RPMI7951 (cell line): ENCODE measurements around the gene CHST15. TPM values are rescaled to one million over a fixed set of nuclear protein-coding genes. Genes with fewer than 3 reads are reported as not detected.

ENCODE experiments used
- DNase-seq: peaks from one replicate; pipeline ENCODE4 v3.0.0-alpha.2; 2012; ENCODE audit warnings: low read depth
- total RNA-seq: library from RNA; depleted of rRNA; stranded (reverse); fragments of >200 nt; shearing (Covaris generic); gene quantifications from 2 replicates; pipeline ENCODE4 v1.2.3, GENCODE V29; 2014

Gene CHST15
- total RNA-seq, 1 experiment from 2014 or later = 36.4 TPM

- peak; percentile 92 for DNase-seq
Measured at GRCh38 chr10:124011464-124011863, 81.9 kb downstream of the CHST15 start.

GRCh38 chr10:124010563-124011131 lies 82.8 kb downstream of the CHST15 start:
- peak; percentile 68 for DNase-seq

- no peak for DNase-seq
Measured at GRCh38 chr10:124010024-124010423, 83.4 kb downstream of the CHST15 start.

- DNase-seq = peak; percentile 61
Measured at GRCh38 chr10:124009231-124010015, 84.0 kb downstream of the CHST15 start.

- DNase-seq = no peak
Measured at GRCh38 chr10:124008681-124009080, 84.7 kb downstream of the CHST15 start.

- DNase-seq = no peak
Measured at GRCh38 chr10:124008187-124008586, 85.2 kb downstream of the CHST15 start.

- DNase-seq = no peak
Measured at GRCh38 chr10:124007773-124008145, 85.6 kb downstream of the CHST15 start.

- DNase-seq = no peak
Measured at GRCh38 chr10:124007102-124007772, 86.2 kb downstream of the CHST15 start.

- no peak for DNase-seq
Measured at GRCh38 chr10:124006526-124006925, 86.9 kb downstream of the CHST15 start.

GRCh38 chr10:124005991-124006392 lies 87.4 kb downstream of the CHST15 start:
- no peak for DNase-seq

GRCh38 chr10:124005091-124005490 lies 88.3 kb downstream of the CHST15 start:
- DNase-seq = no peak

- no peak for DNase-seq
Measured at GRCh38 chr10:124004663-124005004, 88.8 kb downstream of the CHST15 start.

GRCh38 chr10:124003871-124004662 lies 89.3 kb downstream of the CHST15 start:
- DNase-seq = no peak

- DNase-seq = no peak
Measured at GRCh38 chr10:124003481-124003870, 89.9 kb downstream of the CHST15 start.

GRCh38 chr10:124003070-124003419 lies 90.4 kb downstream of the CHST15 start:
- DNase-seq = no peak

GRCh38 chr10:124002391-124003069 lies 90.9 kb downstream of the CHST15 start:
- DNase-seq = no peak

GRCh38 chr10:124001391-124002148 lies 91.8 kb downstream of the CHST15 start:
- peak; percentile 36 for DNase-seq

GRCh38 chr10:124000792-124001201 lies 92.6 kb downstream of the CHST15 start:
- DNase-seq = peak; percentile 94

- no peak for DNase-seq
Measured at GRCh38 chr10:123999956-124000615, 93.3 kb downstream of the CHST15 start.

- no peak for DNase-seq
Measured at GRCh38 chr10:123999261-123999660, 94.1 kb downstream of the CHST15 start.
